ENCODE measurements around the gene CDC42EP1. TPM values are rescaled to one million over a fixed set of nuclear protein-coding genes. Genes with fewer than 3 reads are reported as not detected.
"Not testable (repeated sequence)": the region's sequence is repeated elsewhere in the genome, so short reads cannot be mapped to it uniquely, and the experiment has no call there.

Gene CDC42EP1
- total RNA-seq, 1 donor from 2014 or later: 25.5 TPM

GRCh38 chr22:37535159-37535558 lies 25.1 kb upstream of the CDC42EP1 start:
- DNase-seq: no peak

DNA sequence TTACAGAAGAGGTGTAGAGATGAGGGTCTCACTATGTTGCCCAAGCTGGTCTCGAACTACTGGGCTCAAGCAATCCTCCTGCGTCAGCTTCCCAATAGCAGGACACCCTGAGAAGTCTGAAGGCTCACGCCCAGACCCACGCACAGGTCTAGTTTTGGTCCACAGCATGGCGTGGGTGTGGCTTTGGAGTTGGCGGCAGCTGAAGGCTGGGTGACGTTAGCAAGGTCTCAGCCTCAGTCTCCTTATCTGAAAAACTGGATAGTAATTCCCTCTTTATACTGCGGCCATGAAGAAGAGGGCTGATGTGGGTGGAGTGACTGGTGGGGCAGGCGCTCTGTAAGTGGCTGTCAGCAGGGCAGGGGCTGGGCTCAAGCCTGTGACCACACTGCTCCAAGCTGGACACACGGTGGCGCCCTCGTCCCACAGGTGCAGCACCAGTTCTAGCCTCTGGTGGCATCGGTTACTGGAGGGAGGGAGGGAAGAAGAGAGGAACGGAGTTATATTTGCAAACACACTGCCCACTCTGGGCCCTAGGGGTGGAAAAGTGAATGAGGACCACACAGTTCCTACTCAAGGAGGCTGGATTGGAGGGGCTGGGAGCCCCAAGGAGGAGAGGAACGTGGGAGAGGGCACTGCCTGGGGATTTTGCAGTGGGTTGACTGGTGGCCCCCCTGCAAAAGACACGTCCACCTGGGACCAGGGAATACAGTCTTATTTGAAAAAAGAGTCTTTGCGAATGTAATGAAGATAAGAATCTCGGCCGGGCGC lies 21.5 kb upstream of the CDC42EP1 start:
- DNase-seq: peak; percentile 97

- DNase-seq: not testable (repeated sequence)
Observed at GRCh38 chr22:37539790-37540189, 20.5 kb upstream of the CDC42EP1 start.

DNA sequence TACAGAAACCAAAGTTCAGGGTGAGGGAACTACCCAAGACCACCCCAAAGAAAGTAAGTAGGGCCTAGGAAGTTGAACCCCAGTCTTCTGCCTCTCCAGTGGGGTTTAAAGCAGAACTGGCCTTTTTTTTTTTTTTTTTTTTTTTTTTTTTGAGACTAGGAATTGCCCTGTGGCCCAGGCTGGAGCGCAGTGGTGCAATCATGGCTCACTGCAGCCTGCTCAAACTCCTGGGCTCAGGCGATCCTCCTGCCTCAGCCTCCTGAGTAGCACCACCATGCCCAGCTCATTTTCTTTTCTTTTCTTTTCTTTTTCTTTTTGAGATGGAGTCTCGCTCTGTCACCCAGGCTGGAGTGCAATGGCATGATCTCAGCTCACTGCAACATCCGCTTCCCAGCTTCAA lies 17.9 kb upstream of the CDC42EP1 start:
- not testable (repeated sequence) for DNase-seq

DNA sequence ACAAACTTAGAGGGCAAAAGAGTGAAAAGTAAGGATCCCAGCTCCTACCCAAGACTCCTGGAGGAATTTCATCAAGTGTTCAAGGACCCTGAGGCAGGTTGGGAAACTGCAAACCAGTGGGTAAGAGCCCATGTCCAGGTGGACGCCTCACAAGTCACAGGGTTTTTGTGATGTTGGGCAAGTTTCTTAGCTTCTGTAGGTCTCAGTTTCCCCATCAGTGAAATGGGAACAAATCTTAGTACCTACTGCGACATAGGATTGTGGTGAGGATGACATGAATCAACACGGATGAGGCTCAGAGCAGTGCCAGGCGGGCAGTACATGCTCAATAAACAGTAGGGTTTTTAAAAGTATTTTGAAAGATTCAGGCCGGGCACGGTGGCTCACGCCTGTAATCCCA lies 17.3 kb upstream of the CDC42EP1 start:
- no peak for DNase-seq

DNA sequence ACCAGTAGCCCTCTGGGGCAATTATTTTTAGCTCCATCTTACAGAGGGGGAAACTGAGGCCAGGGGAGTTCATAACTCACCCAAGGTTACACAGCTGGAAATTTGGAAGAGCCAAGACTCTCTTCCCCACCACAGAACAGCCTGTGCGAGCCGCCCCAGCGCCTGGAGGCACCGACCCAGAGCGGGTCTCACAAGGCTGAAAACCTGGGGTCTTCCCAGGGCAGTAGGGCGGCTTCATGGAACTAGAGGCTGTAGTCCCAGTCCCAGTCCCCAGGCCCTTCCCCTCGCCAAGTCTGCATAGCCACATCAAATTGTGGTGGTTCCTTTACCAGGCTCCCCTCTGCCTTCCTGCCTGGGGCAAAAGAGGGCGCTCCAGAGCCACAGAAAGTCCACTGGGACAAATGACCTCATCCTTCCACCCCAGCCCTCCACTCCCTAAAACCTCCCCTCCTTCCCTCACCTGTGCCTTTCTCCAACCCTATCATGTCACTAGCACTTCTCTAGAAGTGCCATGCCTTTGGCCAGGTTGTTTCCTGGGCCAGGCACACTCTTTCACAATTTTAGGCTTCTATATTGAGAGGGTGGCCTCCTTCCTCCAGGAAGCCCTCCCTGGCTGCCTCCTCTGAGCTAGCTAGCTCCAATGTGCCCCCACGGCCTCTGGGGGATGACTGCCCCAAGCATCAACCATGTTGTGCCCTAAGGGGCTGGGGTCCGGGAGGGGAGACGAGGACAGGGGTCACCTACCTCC lies 15.2 kb upstream of the CDC42EP1 start:
- DNase-seq: peak; percentile 72

DNA sequence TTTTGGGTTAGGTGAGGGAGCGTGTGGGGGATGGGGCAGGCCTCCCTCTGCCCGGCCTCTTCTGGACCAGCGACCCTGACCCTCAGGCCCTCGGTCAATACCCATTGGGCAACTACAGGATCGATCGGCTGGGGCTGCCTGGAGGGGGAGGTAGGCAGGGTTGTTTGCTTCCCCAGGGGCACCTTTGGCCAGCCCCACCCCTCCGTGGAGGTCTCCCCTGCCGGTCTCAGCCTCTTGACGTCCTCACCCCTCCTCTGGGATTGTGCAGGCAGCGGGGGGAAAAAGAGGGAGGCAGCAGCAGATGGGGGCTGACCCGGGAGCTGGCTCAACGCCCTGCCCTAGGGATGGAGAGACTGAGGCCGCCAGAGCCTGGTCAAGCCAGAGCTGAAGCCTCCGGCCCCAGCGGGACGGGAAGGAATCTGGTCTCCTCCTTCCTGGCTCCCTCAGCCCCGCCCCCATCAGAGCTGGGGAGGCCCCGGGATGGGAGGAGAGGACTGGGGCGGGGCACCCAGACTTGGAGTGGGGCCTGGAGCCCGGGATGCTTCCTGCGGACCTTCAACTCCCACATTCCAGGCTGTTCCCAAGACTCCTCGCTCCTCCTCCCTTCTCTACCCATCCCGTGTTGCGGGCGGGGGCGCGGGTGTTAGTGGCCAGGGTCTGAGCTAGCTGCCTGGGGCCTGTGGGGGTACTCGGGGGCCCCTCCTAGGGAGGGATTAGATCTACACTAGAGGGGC lies 14.4 kb upstream of the CDC42EP1 start:
- DNase-seq: peak; percentile 95

GRCh38 chr22:37546437-37547250 lies 13.6 kb upstream of the CDC42EP1 start:
- peak; percentile 86 for DNase-seq

DNA sequence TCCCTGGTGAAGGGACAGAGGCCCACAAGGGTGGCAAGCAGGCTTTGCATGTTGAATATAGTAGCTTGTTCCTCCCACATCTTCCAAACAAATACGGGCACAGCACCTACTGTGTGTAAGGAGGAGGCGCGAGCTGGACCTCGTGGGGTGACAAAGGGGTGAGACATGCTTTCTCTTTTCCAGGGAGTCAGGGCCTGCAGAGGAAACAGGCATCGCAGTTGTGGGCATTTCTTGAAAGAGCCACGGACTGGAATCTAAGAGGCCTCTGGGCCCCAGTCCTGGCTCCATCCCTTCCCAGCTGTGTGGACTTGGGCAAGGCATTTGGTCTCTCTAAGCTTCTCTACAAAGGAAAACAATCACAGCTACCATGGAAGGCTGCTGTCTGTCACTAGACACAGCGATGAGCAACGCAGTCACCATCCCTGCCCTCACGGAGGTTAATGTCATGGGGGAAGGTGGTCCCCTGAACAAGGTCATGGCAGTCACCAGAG lies 13.0 kb upstream of the CDC42EP1 start:
- DNase-seq: peak; percentile 86

- peak; percentile 84 for DNase-seq
Observed at GRCh38 chr22:37549704-37550059, 10.6 kb upstream of the CDC42EP1 start.

DNA sequence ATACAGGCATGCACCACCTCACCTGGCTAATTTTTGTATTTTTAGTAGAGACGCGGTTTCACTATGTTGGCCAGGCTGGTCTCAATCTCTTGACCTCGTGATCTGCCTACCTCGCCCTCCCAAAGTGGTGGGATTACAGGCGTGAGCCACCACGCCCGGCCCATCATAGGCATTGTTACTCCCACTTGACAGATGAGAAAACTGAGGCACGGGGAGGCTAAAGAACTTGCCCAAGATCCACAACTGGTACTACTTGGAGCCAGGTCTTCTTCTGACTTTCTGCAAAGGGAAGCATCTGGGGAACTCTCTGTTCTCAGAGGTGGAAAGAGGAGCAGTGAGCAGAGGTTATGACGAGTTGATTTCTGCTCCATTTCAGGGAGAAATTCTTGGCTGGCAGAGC lies 9.4 kb upstream of the CDC42EP1 start:
- not testable (repeated sequence) for DNase-seq

GRCh38 chr22:37551981-37552380 lies 8.3 kb upstream of the CDC42EP1 start:
- DNase-seq: no peak

GRCh38 chr22:37552524-37553163 lies 7.6 kb upstream of the CDC42EP1 start:
- DNase-seq: peak; percentile 92

DNA sequence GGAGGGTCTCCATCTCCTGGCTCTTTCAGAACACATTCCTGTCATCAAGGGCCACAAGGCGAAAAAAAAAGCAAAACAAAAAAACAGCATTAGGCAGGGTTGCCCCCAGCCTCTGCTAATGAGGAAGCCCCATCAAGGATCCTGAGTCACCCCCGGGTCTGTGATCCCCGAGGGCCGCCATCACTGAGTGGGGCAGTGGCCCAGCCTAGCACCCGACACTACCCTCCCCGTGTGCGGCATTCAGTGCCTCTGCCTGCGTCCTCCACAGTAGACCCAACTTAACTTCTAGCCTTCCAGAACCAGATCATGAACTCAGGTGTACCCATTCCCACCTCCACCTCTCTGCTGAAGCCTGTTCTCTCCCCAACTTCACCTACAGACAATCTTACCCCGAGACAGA lies 6.6 kb upstream of the CDC42EP1 start:
- DNase-seq: no peak

DNA sequence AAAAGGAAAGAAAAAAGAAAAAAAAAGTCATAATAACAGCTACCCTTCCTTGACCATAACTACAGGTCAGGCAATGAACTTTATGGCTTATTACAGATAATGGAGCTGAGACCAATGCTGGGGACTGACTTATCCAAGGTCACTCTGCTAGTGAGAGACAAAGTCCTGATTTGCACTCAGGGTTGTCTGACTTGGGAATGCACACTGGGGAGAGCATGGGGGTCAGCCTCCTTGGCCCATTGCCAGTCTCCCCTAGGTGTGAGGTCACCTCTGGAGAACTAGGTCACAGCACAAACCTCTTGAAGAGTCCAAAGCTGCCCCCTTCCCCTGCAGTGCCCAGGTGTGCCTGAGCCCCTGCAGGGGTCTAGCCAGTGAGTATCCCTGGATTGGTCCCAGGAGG lies 5.3 kb upstream of the CDC42EP1 start:
- no peak for DNase-seq

DNA sequence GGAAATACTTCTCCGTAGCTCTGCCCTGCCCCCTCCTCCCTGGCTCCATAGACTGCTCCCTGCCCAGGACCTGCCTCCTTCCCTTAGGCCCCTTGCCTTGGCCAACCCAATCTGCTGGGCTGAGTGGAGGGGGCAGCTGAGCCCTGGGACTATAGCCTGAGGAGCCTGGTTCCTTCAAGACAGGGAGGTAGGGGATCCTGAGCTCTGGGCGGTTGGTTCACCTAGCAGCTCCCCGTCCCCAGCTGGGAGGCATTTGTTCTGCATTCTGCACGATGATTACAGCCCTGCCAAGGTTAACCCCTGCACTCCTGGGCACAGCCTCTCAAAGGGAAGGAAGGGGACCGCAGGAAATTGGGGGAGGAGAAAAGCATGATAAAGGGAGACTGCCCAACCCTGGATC lies 3.6 kb upstream of the CDC42EP1 start:
- DNase-seq: no peak

DNA sequence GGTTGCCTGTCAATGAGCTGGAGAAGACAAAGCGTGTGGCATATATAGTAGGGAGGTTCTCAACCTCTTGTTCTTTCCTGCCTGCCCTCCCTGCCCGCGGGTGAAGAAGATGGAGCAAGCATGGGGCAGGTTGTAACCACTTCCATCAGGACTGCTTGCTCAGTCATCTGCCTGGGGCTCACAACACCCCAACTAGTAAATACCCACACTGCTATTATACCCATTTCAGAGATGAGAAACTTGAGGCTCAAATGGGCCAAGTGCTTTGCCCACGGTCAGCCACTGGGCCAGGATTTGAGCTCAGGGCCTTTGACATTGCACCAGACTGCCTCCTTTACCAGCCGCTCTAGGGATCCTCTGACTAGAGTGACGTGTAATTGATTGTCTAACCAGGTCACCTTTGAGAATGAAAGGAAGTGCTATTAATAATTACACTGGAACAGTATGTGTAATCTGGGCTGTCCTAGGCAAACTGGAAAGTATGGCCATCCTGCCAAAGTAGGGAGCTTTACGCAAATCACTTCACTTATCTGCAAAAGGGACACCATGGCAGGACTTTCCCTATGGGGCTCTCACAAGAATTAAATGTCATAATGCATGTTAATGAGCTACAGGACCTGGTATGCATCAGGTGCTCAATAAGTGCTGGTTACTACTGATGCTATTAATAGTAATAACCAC lies 2.8 kb upstream of the CDC42EP1 start:
- no peak for DNase-seq

- no peak for DNase-seq
Observed at GRCh38 chr22:37558815-37559214, 1.5 kb upstream of the CDC42EP1 start.

GRCh38 chr22:37559521-37559900 lies 769 bp upstream of the CDC42EP1 start:
- DNase-seq: no peak

GRCh38 chr22:37560608-37561211 lies 430 bp downstream of the CDC42EP1 start:
- DNase-seq: peak; percentile 59

Measured in tongue (tissue), 2 donors.